Nephron (organoid): ENCODE results near the gene NR5A2.

Experiments
- H3K27ac Mint-ChIP-seq, 3 experiments: 2 replicates each; pipeline ENCODE4 v1.8.0; 2020; ENCODE audit warnings: mixed read lengths in 3 of 3, mild to moderate bottlenecking in 2 of 3, moderate library complexity in 1 of 3
- H3K27me3 Mint-ChIP-seq: 2 replicates; pipeline ENCODE4 v1.8.0; 2021; ENCODE audit warnings: low read depth, mild to moderate bottlenecking, moderate library complexity, mixed read lengths
- H3K36me3 Mint-ChIP-seq: 2 replicates; pipeline ENCODE4 v1.8.0; 2020; ENCODE audit warnings: low read depth, mixed read lengths
- H3K4me1 Mint-ChIP-seq: 2 replicates; pipeline ENCODE4 v1.8.0; 2020; ENCODE audit warnings: mixed read lengths
- H3K4me3 Mint-ChIP-seq, 3 experiments: 2 replicates each; pipeline ENCODE4 v1.8.0; 2020; ENCODE audit warnings: mild to moderate bottlenecking in 3 of 3, mixed read lengths in 3 of 3, moderate library complexity in 2 of 3
- H3K9me3 Mint-ChIP-seq: 2 replicates; pipeline ENCODE4 v1.8.0; 2020; ENCODE audit warnings: mixed read lengths
- TF ChIP-seq, protein P1 (sequence below), 3 experiments: fragments of 200-600 bp; sonication (generic); IDR thresholded peaks; one replicate each; pipeline ENCODE4 v1.5.0; 2021; ENCODE audit warnings: antibody characterized with exemption in 3 of 3; ENCODE audit not compliant: unreplicated experiment in 3 of 3

The NR5A2 gene

DNA sequence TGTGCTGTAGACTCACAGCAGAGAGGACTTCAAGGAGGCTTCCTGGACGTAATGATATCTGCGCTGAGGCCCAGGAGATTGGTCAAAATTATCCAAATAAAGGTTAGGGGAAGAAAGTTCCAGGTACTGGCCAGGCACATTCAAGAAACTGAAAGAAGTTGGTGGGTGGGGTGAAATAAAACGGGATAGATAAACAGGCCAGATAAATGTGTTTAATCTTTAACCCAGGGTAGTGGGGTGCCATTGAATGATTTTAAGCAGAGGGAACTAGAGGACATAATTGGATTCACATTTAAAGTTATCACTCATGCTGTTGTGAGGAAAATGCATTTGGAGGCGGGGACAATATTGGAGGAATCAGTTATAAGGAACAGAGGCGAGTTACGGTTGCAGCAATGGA, 134.7 kb downstream of the NR5A2 start:
- Mint-ChIP-seq H3K36me3 (no peaks in the 10 kb centered on the region), H3K9me3 (no peaks in the 10 kb centered on the region), H3K27ac (no peak overlapping the region), H3K4me1 (no peaks in the 10 kb centered on the region), H3K4me3 (no peak overlapping the region), H3K27me3 (no peaks in the 10 kb centered on the region)
- TF ChIP-seq, protein P1, sequence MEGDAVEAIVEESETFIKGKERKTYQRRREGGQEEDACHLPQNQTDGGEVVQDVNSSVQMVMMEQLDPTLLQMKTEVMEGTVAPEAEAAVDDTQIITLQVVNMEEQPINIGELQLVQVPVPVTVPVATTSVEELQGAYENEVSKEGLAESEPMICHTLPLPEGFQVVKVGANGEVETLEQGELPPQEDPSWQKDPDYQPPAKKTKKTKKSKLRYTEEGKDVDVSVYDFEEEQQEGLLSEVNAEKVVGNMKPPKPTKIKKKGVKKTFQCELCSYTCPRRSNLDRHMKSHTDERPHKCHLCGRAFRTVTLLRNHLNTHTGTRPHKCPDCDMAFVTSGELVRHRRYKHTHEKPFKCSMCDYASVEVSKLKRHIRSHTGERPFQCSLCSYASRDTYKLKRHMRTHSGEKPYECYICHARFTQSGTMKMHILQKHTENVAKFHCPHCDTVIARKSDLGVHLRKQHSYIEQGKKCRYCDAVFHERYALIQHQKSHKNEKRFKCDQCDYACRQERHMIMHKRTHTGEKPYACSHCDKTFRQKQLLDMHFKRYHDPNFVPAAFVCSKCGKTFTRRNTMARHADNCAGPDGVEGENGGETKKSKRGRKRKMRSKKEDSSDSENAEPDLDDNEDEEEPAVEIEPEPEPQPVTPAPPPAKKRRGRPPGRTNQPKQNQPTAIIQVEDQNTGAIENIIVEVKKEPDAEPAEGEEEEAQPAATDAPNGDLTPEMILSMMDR (IDR thresholded peaks at IDR 0.05; ENCODE audit: unreplicated experiment in 3 of 3) = no peak

DNA sequence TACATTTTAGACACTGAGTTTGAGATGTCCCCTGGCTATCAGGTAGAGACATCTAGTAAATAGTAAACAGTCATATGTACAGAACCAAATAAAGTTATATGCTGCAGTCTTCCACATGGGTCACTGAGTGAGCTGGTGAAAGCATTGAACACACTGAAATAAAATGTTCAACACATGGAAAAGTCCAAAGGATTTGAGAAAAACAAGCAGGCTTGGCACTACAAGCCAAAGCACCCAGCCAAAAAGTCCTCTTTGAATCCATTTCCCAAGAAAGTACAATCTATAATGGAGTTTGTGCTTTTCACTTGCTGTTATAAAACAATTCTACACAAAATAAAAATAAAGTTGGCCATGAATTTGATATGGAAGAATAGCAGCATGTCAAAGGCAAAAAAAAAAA, 135.4 kb downstream of the NR5A2 start:
- no peaks in the 10 kb centered on the region for H3K9me3 Mint-ChIP-seq
- H3K27ac Mint-ChIP-seq = no peak overlapping the region
- no peaks in the 10 kb centered on the region for H3K27me3 Mint-ChIP-seq
- TF ChIP-seq, protein P1 (IDR thresholded peaks at IDR 0.05; ENCODE audit: unreplicated experiment in 3 of 3) = no peak
- H3K4me3 Mint-ChIP-seq = no peak overlapping the region
- H3K36me3 Mint-ChIP-seq = no peaks in the 10 kb centered on the region
- H3K4me1 Mint-ChIP-seq = no peaks in the 10 kb centered on the region

DNA sequence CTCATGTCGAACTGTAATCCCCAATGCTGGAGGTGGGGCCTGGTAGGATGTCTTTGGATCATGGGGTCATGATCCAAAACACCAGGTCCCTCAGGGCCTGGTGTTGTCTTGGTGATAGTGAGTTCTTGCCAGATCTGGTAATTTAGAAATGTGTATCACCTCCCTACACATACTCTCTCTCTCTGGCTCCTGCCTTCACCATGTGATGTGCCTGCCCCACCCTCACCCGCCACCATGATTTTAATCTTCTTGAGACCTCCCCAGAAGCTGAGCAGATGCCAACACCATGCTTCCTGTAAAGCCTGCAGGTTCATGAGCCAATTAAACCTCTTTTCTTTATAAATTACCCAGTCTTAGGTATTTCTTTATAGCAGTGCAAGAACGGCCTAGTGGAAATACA, 136.4 kb downstream of the NR5A2 start:
- Mint-ChIP-seq H3K27ac (no peak overlapping the region), H3K27me3 (no peaks in the 10 kb centered on the region), H3K4me1 (no peaks in the 10 kb centered on the region), H3K36me3 (no peaks in the 10 kb centered on the region), H3K9me3 (no peaks in the 10 kb centered on the region), H3K4me3 (no peak overlapping the region)
- TF ChIP-seq, protein P1 (IDR thresholded peaks at IDR 0.05; ENCODE audit: unreplicated experiment in 3 of 3) = no peak

DNA sequence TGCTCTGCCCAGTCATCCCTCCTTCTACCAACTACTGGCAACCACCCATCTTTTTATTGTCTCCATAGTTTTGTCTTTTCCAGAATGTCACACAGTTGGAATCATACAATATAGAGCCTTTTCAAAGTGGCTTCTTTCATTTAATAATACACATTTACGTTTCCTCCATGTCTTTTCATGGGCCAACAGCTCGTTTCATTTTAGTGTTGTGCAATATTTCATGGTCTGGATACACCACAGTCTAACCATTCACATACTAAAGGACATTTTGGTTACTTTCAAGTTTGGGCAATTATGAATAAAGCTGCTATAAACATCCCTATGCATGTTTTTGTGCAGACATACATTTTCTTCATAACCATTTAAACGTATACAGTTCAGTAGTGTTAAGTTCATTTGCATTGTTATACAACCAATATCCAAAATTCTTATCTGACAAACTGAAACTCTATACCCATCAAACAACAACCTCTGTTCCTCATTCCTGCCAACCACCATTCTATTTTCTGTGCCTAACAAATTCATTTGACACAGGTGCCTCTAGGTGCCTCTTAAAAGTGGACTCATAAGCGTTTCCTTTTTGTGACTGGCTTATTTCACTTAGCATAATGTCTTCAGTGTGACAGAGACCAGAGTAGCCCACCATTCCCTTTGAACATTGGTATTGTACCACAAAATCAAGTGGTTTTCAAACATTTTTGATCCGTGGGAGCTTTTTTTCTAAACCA, 138.1 kb downstream of the NR5A2 start:
- Mint-ChIP-seq H3K9me3 (no peaks in the 10 kb centered on the region), H3K4me1 (no peaks in the 10 kb centered on the region), H3K4me3 (no peak overlapping the region)

DNA sequence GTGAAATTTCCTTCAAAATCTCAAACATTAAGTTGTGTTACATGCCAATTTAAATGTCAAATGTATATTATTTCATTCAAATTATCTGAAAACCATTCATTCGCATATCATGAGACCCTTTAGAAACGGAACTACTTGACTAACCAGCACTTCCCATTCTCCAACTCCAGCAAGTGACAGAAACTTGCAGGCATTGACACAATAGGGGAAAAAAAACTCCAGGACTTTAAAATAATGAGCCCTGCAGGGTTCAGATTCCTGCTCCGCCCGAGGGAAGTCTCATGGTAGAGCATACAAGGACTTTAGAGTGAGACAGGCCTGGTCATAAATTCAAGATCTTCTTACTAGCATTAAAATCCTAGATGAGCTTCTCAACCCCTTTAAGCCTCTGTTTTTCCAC, 138.9 kb downstream of the NR5A2 start:
- TF ChIP-seq, protein P1 (IDR thresholded peaks at IDR 0.05; ENCODE audit: unreplicated experiment in 3 of 3) = no peak
- H3K4me3 Mint-ChIP-seq = no peak overlapping the region
- H3K36me3 Mint-ChIP-seq = no peaks in the 10 kb centered on the region
- H3K27ac Mint-ChIP-seq = no peak overlapping the region
- H3K27me3 Mint-ChIP-seq = no peaks in the 10 kb centered on the region
- H3K9me3 Mint-ChIP-seq = no peaks in the 10 kb centered on the region
- H3K4me1 Mint-ChIP-seq = no peaks in the 10 kb centered on the region

More for the DNA sequence above, 138.1 kb downstream of the NR5A2 start:
- Mint-ChIP-seq H3K36me3 (no peaks in the 10 kb centered on the region), H3K27ac (no peak overlapping the region), H3K27me3 (no peaks in the 10 kb centered on the region)
- TF ChIP-seq, protein P1 (IDR thresholded peaks at IDR 0.05; ENCODE audit: unreplicated experiment in 3 of 3) = no peak

DNA sequence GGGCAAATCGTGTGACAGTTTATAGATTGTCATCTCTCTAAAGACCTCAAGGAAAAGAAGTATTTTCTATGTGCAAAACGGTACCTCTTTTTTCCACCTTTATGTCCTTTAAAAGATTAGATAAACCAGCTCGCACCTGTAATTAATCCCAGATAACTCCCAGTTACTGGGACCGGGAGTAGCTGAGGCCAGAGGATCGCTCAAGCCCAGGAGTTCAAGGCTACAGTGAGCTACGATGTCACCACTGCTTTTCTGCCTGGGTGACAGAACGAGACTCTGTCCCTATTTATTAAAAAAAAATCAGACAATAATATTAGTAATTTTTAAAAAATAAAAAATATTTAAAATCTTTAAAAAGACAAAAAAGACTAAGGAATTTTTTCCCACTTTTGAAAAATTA, 141.4 kb downstream of the NR5A2 start:
- TF ChIP-seq, protein P1 (IDR thresholded peaks at IDR 0.05; ENCODE audit: unreplicated experiment in 3 of 3) = no peak
- Mint-ChIP-seq H3K9me3 (no peaks in the 10 kb centered on the region), H3K4me3 (no peak overlapping the region), H3K4me1 (no peaks in the 10 kb centered on the region), H3K36me3 (no peaks in the 10 kb centered on the region), H3K27ac (no peak overlapping the region), H3K27me3 (no peaks in the 10 kb centered on the region)
